Measurements from ENCODE around the gene WDR13.
"Not testable (repeated sequence)": the region's sequence is repeated elsewhere in the genome, so short reads cannot be mapped to it uniquely, and the experiment has no call there.

The WDR13 gene

GRCh38 chrX:48595929-48596328 lies 1.4 kb upstream of the WDR13 start:
- no peak for DNase-seq (ENCODE audit: low read depth in 3 of 3)

DNA sequence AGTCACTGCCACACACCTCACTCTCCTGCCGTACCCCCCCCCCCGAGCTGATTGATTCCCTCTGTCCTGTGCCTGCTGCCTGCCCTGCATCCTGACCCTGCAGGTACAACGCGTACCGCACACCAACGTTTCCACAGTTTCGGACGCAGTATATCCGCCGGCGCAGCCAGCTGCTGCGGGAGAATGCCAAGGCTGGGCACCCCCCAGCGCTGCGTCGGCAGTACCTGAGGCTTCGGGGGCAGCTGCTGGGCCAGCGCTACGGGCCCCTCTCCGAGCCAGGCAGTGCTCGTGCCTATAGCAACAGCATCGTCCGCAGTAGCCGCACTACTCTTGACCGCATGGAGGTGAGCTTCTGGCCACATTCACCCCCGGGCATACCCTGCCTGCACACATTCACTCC lies 1.3 kb downstream of the WDR13 start:
- no peak for DNase-seq (ENCODE audit: low read depth in 3 of 3)

DNA sequence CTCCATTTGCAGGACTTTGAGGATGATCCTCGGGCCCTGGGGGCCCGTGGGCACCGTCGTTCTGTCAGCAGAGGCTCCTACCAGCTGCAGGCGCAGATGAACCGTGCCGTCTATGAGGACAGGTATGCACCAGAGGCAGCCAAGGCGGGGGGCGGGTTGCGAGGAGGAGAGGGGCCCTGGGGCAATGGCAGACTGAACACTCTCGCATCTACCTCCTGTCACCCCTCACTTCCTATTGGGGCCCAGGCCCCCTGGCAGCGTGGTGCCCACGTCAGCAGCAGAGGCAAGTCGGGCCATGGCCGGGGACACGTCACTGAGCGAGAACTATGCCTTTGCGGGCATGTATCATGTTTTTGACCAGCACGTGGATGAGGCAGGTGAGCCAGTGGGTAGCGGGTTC lies 2.0 kb downstream of the WDR13 start:
- DNase-seq (ENCODE audit: low read depth in 3 of 3) = no peak

- no peak for DNase-seq (ENCODE audit: low read depth in 3 of 3)
These were observed 2.9 kb downstream of the WDR13 start for GRCh38 chrX:48600226-48600625.

DNA sequence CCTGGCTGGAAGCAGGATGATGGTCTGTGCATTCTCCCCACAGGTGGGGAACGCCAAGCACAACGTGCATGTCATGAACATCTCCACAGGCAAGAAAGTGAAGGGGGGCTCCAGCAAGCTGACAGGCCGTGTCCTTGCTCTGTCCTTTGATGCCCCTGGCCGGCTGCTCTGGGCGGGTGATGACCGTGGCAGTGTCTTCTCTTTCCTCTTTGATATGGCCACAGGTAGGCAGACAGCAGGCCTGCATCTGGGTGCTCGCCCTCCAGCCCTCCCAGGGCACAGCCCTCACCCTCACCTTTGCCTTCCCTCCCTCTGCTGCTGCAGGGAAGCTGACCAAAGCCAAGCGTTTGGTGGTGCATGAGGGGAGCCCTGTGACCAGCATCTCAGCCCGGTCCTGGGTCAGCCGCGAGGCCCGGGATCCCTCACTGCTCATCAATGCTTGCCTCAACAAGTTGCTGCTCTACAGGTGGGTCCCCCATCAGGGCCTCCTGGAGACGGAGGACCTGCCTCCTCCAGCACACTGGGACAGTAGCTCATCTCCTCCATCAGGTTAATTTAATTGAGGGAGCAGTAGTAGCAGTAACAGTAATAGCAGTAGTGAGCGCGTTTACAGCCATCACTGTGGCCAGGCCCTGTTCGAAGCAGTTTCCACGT lies 4.6 kb downstream of the WDR13 start:
- DNase-seq (ENCODE audit: low read depth in 3 of 3) = no peak

DNA sequence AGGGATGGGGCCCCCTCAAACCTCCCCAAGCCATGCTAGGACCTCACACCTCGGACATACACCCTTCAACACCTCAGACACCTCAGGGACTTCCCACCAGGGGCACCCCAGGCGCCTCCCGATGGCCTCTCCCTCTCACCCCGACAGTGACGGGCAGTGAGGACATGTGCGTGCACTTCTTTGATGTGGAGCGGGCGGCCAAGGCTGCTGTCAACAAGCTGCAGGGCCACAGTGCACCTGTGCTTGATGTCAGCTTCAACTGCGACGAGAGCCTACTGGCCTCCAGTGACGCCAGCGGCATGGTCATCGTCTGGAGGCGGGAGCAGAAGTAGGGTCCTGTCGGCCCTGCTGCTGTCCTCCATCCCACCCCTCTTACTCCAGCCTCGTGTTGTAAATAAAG lies 7.4 kb downstream of the WDR13 start:
- DNase-seq (ENCODE audit: low read depth in 3 of 3) = no peak

GRCh38 chrX:48606091-48606490 lies 8.8 kb downstream of the WDR13 start:
- no peak for DNase-seq (ENCODE audit: low read depth in 3 of 3)

DNA sequence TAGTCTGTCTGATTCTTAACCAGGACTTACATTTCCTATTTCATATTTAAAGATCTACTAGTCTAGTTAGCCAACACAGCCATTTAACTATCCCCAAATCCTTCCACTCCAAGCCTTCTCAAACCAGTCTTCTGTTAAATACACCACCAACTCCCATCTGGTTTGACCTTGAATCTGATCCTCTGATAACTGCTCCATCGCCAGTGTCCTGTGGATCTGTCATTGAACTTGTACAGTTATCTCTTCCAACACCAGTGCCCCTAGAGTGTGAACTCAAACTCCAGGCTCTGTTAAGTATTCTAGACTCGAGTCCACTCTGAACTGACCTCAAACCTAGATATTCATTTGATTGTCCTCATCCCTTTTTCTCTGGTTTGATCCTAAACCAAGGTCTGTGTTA lies 14.4 kb downstream of the WDR13 start:
- DNase-seq (ENCODE audit: low read depth in 3 of 3) = no peak

DNA sequence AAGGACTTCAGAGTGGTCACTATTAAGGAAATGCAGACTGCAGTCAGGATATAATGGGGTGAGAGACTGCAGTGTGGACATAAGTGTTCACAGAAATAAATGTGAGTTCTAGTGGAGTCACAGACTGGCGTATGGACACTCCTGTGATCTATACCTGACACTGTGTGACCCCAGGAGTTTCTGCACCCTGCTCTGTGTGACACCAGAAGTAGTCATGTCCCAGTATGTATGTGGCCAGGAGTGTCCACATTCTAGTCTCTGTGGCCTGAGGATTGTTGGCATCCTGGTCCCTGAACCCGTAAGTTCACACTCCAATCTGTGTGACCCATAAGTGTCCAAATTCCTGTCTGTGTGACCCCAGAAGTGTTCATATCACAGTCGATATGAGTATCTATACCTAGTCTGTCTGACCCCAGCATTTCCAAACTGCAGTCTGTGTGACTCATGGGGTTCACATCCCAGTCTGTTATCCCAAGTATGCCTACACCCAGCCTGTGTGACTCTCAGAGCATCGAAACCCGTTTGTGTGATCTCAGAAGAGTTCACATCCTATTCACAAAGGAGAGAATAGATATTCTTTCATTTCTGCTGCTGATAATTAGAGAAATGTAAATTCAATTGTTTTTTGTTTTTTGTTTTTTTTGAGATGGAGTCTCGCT lies 16.3 kb downstream of the WDR13 start:
- no peak for DNase-seq (ENCODE audit: low read depth in 3 of 3)

GRCh38 chrX:48616576-48616975 lies 19.3 kb downstream of the WDR13 start:
- DNase-seq (ENCODE audit: low read depth in 3 of 3) = no peak

DNA sequence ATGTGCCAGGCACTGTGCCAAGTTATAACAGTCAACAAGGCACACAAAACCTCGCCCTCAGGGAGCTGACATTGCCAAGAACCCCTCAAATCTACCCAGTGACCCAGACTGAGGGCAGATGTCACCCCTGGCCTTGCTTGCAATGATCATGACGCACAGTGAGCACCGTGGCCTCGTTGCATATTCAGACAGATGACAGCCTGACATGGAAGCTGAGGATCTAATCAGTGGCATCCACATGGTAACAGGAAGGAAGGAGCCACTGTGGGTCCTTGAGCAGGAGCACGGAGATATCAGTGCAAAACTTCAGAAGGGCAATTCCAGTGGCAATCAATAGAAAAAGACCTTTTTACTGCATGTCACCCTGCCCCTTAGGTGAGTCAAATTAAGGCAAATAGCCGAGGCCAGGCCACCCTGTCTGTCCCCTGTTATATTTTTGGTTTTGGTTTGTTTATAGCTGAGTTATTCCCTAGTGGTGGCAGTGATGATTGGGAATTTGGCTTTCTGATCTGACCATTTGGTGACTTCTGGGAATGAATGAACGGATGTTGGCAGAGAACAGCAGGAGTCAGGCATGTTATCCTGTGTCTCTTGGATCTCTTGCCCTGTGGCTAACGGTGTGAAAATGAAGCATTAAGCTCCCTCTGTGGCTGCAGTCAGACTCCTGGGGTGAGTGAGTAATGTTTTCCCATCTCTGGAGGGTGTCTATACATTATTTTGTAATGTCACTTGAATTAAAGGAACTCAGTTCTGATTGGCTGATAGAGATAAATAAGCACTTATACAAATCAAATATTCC lies 20.4 kb downstream of the WDR13 start:
- no peak for DNase-seq (ENCODE audit: low read depth in 3 of 3)

DNA sequence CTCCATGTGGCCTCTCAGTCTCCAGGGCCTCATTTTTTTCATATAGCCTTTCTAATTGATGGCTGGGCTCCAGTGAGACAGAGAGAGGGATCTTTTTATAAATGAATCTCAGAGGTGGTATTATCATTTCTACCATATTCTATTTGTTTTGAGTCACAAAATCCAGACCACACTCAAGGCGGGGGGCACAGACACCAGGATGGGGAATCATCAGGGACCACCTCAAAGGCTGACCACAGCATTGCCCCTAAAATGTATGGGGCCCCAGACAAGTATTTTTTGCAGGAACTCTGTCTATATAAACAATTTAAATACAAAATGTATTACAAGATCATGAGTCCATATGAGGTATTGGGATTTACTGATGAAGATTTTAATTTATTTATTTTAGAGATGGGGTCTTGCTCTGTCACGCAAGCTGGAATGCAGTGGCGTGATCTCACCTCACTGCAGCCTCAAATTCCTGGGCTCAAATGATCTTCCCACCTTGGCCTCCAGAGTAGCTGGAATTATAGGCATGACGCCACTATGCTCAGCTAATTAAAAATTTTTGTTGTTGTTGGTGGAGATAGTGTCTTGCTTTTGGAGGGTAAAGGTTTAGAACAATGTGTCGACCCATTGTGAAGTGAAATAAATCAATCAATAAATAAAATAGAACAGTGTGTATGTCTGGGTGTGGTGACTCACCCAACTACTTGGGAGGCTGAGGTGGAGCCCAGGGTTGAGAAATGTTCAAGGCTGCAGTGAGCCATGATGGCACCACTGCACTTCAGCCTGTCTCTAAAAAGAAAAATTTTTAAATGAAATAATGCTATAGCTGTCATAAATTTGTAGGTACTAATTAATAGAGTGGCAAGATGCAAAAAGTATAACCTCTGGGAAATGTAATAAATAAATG lies 29.4 kb downstream of the WDR13 start:
- DNase-seq (ENCODE audit: low read depth in 3 of 3) = no peak

DNA sequence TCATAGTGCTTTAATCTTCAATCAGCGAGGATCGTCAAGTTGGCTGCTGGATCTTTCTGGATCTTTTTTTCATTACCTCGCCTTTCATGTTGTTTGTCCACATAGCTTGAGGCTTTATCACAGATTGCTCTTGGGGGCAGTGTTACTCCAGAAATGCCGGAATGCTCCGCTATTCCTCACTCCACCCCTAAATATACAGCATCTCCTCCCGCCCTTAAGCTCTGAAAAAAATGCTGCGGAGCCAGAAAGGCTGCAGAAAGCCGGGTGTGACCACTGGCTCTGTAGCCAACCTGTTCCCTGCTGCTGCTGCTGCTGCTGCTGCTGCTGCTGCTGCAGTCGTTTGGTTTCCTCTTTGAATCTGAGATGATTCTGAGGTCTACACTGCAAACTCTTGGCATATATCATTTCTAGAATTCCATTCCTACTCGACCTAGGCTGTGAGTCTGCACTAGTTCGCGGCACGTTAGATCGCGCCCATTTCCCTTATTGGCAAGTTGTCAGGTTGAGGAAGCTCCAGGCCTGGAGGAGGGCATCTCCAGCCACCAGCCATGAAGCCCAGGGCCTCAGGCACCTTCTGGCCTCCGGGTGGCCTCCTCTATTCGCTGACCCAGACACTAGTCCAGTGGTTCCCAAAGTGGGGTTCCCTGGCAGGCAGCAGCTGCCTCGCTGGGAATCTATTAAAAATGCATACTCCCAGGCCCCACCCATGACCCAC lies 34.2 kb downstream of the WDR13 start:
- DNase-seq (ENCODE audit: low read depth in 3 of 3) = peak; percentile 24 to 53 (median 31)

GRCh38 chrX:48632207-48632606 lies 34.9 kb downstream of the WDR13 start:
- DNase-seq (ENCODE audit: low read depth in 3 of 3) = no peak

- DNase-seq (ENCODE audit: low read depth in 3 of 3) = no peak
These were observed 39.0 kb downstream of the WDR13 start for GRCh38 chrX:48636301-48636700.

- no peak for DNase-seq (ENCODE audit: low read depth in 3 of 3)
These were observed 39.5 kb downstream of the WDR13 start for GRCh38 chrX:48636776-48637175.

- no peak for DNase-seq (ENCODE audit: low read depth in 3 of 3)
These were observed 48.4 kb downstream of the WDR13 start for GRCh38 chrX:48645669-48646068.

DNA sequence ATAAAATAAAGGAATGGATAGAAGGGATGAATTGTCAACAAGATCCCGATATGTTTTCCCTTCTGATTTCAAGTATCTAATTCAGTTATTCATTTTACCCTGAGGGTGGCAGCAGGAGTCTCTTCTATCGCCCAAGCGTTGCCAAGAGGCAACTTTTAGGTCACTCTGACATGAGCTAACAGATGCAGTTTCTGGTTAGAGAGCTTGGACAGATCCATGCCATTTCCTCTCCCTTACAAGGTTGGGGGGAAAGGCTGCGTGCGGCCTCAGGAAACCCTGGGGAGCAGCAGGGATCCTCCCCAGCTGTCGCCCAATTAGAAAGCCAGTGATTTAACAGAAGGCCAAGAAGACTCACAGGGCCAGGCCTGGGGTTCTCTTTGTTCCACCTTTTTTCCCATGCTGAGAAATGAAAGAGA lies 51.1 kb downstream of the WDR13 start:
- DNase-seq (ENCODE audit: low read depth in 3 of 3) = peak in 2 of 3 experiments; percentile 1 to 8

DNA sequence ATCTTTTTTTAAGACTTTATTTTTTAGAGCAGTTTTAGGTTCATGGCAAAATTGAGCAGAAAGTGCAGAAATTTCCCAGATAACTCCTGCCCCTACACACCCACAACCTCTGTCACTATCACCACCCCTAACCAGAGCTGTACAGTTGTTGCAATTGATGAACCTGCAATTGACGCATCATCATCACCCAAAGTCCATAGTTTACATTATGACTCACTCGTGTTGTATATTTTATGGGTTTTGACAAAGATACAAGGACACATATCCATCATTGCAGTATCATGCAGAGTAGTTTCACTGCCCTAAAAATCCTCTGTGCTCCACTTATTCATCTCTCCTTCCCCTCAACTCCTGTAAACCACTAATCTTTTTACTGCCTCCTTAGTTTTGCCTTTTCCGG lies 51.8 kb downstream of the WDR13 start:
- DNase-seq (ENCODE audit: low read depth in 3 of 3) = no peak

DNA sequence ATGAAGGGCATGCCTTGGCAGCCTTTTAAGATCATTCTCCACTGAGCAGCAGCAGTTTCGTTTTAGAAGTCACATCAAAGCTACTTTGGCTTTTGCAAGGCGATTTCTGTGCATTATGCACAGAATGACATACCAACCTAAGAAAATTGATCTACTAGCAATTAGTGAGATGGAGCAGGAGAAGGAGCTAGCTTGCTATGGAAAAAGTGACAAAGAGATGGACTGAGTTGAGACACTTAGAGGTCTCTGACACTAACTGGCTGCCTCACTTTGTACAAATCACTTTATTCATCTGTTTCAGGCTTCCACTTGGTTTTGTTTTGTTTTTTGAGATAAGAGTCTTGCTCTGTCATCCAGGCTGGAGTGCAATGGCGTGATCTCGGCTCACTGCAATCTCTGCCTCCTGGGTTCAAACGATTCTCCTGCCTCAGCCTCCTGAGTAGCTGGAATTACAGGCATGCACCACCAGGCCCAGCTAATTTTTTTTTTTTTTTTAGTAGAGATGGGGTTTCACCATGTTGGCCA lies 54.8 kb downstream of the WDR13 start:
- not testable (repeated sequence) for DNase-seq (ENCODE audit: low read depth in 3 of 3)

DNA sequence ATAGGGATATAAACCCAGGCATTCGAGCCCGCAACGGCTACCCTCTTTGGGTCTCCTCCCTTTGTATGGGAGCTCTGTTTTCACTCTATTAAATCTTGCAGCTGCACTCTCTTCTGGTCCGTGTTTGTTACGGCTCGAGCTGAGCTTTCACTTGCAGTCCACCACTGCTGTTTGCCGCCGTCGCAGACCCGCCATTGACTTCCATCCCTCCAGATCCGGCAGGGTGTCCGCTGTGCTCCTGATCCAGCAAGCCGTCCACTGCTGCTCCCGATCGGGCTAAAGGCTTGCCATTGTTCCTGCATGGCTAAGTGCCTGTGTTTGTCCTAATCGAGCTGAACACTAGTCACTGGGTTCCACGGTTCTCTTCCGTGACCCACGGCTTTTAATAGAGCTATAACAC lies 57.5 kb downstream of the WDR13 start:
- not testable (repeated sequence) for DNase-seq (ENCODE audit: low read depth in 3 of 3)
